HL-60 (cell line): ENCODE measurements around the gene TMEM128.
"Not testable (repeated sequence)": the region's sequence is repeated elsewhere in the genome, so short reads cannot be mapped to it uniquely, and the experiment has no call there.

ENCODE experiments used
- DNase-seq, 2 experiments: peaks; one replicate each; pipeline ENCODE4 v3.0.0-alpha.2; 2010 to 2020; ENCODE audit warnings: low read depth in 1 of 2, low spot score in 1 of 2
- H3K27ac ChIP-seq: fragments of 250-450 bp; sonication (Bioruptor Pico); replicated peaks from 2 replicates; pipeline ENCODE4 v1.5.1; 2020; ENCODE audit warnings: mild to moderate bottlenecking, moderate library complexity
- H3K27me3 ChIP-seq: fragments of 250-450 bp; sonication (Bioruptor Pico); 2 replicates; pipeline ENCODE4 v1.5.1; 2021; ENCODE audit warnings: mild to moderate bottlenecking, moderate library complexity; ENCODE audit not compliant: insufficient read depth, poor library complexity, severe bottlenecking
- H3K4me3 ChIP-seq: replicated peaks from 2 replicates; pipeline ENCODE4 v1.5.1; 2011; ENCODE audit warnings: mild to moderate bottlenecking, control low read depth, low read length; ENCODE audit not compliant: insufficient read depth
- GABPA ChIP-seq: IDR thresholded peaks from 2 replicates; pipeline ENCODE4 v1.6.1; 2012; ENCODE audit warnings: low read depth
- POLR2AphosphoS5 ChIP-seq: IDR thresholded peaks from 2 replicates; pipeline ENCODE4 v1.6.1; 2012; ENCODE audit warnings: low read depth
- SPI1 ChIP-seq: IDR thresholded peaks from 2 replicates; pipeline ENCODE4 v1.6.1; 2012; ENCODE audit warnings: low read depth, mild to moderate bottlenecking, borderline replicate concordance
- TF ChIP-seq, protein P1 (sequence below): IDR thresholded peaks from 2 replicates; pipeline ENCODE4 v1.6.1; 2012; ENCODE audit warnings: low read depth; ENCODE audit not compliant: insufficient replicate concordance
- TF ChIP-seq, protein P2 (sequence below): IDR thresholded peaks from one replicate; pipeline ENCODE4 v1.5.1; 2011; ENCODE audit warnings: low read length, control low read depth, inconsistent platforms; ENCODE audit not compliant: insufficient read depth

TMEM128 gene

DNA sequence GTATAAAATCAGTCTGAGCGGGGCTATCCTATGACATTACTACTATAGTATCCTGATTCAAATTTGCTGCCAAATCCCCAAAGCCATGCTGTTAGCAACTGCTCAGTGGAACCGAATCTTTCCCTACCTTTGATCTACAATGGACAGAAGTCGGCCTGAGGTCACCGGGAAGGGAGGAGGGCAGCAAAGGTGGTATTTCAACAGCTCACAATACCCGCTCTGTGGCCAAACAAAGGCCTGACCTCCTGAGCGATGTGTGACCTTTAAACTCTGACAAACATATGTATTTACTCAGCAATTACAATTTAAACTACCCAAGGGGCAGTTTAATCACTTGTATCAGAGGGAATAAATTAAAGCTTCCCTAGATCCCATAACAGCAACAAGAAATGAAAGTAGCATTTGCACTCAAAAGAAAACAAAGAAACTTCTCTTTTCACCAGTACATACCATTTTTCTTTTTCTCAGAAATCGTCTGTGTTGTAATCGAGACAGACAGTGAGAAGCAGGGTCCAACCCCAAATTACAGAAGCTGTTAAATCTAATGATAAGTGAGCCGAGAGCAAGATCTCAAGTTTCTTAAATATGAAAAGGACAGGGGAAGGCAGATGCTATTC, 11.6 kb upstream of the TMEM128 start:
- no peak overlapping the region for H3K27ac ChIP-seq
- TF ChIP-seq GABPA (no peak), POLR2AphosphoS5 (no peak), SPI1 (no peak)
- TF ChIP-seq, protein P1, sequence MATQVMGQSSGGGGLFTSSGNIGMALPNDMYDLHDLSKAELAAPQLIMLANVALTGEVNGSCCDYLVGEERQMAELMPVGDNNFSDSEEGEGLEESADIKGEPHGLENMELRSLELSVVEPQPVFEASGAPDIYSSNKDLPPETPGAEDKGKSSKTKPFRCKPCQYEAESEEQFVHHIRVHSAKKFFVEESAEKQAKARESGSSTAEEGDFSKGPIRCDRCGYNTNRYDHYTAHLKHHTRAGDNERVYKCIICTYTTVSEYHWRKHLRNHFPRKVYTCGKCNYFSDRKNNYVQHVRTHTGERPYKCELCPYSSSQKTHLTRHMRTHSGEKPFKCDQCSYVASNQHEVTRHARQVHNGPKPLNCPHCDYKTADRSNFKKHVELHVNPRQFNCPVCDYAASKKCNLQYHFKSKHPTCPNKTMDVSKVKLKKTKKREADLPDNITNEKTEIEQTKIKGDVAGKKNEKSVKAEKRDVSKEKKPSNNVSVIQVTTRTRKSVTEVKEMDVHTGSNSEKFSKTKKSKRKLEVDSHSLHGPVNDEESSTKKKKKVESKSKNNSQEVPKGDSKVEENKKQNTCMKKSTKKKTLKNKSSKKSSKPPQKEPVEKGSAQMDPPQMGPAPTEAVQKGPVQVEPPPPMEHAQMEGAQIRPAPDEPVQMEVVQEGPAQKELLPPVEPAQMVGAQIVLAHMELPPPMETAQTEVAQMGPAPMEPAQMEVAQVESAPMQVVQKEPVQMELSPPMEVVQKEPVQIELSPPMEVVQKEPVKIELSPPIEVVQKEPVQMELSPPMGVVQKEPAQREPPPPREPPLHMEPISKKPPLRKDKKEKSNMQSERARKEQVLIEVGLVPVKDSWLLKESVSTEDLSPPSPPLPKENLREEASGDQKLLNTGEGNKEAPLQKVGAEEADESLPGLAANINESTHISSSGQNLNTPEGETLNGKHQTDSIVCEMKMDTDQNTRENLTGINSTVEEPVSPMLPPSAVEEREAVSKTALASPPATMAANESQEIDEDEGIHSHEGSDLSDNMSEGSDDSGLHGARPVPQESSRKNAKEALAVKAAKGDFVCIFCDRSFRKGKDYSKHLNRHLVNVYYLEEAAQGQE = no peak
- TF ChIP-seq, protein P2, sequence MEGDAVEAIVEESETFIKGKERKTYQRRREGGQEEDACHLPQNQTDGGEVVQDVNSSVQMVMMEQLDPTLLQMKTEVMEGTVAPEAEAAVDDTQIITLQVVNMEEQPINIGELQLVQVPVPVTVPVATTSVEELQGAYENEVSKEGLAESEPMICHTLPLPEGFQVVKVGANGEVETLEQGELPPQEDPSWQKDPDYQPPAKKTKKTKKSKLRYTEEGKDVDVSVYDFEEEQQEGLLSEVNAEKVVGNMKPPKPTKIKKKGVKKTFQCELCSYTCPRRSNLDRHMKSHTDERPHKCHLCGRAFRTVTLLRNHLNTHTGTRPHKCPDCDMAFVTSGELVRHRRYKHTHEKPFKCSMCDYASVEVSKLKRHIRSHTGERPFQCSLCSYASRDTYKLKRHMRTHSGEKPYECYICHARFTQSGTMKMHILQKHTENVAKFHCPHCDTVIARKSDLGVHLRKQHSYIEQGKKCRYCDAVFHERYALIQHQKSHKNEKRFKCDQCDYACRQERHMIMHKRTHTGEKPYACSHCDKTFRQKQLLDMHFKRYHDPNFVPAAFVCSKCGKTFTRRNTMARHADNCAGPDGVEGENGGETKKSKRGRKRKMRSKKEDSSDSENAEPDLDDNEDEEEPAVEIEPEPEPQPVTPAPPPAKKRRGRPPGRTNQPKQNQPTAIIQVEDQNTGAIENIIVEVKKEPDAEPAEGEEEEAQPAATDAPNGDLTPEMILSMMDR = no peak
- no peak for DNase-seq
- H3K27me3 ChIP-seq = no peaks in the 10 kb centered on the region
- no peak overlapping the region for H3K4me3 ChIP-seq

DNA sequence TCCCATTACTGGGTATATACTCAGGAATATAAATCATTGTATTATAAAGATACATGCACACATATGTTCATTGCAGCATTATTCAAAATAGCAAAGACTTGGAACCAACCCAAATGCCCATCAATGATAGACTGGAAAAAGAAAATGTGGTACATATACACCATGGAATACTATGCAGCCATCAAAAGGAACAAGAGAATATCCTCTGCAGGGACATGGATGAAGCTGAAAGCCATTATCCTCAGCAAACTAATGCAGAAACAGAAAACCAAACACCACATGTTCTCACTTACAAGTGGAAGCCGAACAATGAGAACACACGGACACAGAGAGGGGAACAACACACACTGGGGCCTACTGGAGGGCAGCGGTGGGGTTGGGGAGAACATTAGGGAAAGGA, 9.7 kb upstream of the TMEM128 start:
- DNase-seq, H3K27me3 ChIP-seq, H3K27ac ChIP-seq, H3K4me3 ChIP-seq: not testable (repeated sequence)

DNA sequence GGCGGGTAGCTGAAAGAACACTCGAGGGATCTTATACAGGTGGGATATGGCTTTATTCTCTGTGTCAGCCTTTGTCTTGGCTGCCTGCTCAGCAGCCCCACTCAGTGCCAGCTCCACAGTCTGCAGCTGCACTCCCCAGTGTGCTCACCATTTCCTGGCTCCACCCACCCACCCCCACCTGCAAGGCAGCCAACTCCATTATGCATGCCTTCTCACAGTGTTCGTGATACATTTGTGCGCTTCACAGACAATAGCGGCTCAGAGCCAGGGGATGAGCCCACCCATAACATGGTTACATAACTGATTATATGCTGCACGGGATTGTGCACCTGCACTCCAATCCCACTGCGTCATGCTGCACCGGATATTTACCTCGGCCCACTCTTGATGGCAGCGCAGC, 8.8 kb upstream of the TMEM128 start:
- TF ChIP-seq, protein P1 = no peak
- TF ChIP-seq POLR2AphosphoS5 (no peak), GABPA (no peak), SPI1 (no peak)
- TF ChIP-seq, protein P2 = no peak
- peaks cover 2% of the 10 kb centered on the region for H3K27me3 ChIP-seq
- no peak overlapping the region for H3K27ac ChIP-seq
- DNase-seq = no peak
- H3K4me3 ChIP-seq = no peak overlapping the region

DNA sequence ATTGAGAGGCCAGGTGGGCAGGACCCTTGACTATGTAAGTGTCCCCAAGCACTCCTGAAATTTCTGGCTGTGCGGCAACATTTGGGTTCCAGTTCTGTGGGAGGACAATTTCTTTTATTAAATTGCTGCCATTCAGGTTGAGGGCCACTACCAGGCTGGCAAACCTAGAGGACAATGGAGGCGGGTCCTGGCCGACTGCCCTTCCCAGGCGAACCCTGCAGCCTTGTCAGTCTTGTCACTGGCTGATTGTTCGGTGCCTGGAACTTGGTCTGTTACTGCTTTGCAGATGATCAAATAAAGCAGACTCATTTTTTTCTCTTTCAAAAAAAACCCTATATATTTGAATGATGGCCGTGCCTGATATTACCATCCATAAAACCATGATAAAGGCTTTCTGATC, 6.6 kb upstream of the TMEM128 start:
- TF ChIP-seq SPI1 = no peak
- TF ChIP-seq GABPA = no peak
- TF ChIP-seq POLR2AphosphoS5 = no peak
- TF ChIP-seq, protein P1 = no peak
- TF ChIP-seq, protein P2 = no peak
- H3K27ac ChIP-seq = no peak overlapping the region
- no peak overlapping the region for H3K4me3 ChIP-seq
- no peak for DNase-seq
- peaks cover 2% of the 10 kb centered on the region for H3K27me3 ChIP-seq
